ENCODE measurements around the gene KRT71.
"Not testable (repeated sequence)": the region's sequence is repeated elsewhere in the genome, so short reads cannot be mapped to it uniquely, and the experiment has no call there.

KRT71 gene

DNA sequence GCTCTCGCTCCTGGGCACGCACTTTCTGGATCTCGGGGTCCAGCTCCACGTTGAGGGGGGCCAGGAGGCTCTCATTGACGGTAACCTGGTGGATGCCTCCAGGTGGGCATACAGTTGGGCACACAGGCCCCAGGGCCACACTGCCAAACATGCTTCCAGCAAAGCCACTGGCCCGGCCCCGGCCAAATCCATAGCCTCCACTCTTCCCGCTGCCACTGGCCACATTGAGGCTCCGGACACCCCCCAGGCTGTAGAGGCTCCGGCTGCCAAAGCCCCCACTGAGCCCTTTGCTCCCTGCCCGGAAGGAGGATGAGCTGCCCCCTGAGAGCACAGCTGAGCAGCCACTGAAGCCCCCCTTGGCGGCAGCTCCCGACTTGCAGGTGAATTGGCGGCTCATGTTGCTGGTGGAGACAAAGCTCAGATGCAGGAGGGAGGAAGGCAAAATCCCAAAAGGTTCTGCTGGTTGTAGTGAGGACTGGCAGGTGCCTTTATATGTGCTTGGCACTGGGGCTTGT lies at the start of gene KRT71:
Gene KRT71 (minus strand): TSS at position 465 of the 515 bp plus-strand sequence. CDS start 68 bp downstream, at position 397.
- DNase-seq (ENCODE audit: extremely low read depth in 1 of 2, low read depth in 1 of 2): no peak

DNA sequence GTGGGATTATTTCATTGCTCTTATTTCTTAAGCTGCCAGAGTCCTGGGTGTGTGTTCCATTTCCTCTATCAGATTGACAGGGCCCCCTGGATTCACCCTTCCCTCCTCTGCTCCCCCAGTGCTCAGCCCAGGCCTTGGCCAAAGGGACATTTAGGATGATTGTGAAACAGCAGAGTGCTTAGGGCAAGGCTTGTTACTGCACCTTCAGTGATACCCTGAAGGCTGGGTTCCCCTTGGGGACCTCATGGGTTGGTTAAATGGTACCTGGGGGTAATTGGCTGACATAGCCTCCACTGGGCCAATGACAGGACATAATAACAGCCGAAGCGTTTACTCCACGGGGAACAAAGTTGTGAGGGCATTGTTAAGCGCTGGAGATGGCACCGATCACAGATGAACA lies 49.6 kb upstream of the KRT71 start:
- DNase-seq (ENCODE audit: extremely low read depth in 1 of 2, low read depth in 1 of 2): no peak

DNA sequence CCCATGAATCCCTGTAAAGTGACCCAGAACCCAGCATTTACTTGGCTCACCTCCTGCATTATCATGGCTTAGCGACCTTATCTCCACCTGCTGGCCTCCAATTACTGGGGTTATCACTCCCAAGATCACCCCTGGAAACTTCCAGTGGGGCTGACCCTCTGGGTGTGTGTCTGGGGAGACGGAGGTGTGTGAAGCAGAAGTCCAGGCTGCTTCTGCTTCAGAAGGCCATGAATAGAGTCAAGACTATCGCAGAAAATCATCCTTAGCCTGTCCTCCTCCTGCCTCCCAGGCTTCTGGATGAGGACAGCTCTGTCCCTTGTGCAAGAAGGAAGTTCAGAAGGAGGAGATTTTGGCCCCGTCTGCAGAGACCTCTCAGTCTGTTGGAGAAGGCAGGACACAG lies 48.7 kb upstream of the KRT71 start:
- no peak for DNase-seq (ENCODE audit: extremely low read depth in 1 of 2, low read depth in 1 of 2)

- no peak for DNase-seq (ENCODE audit: extremely low read depth in 1 of 2, low read depth in 1 of 2)
Observed at GRCh38 chr12:52600941-52601481, 48.1 kb upstream of the KRT71 start, which contains the start of gene KRT72. TSS of gene KRT72 (minus strand) at chr12:52601463. CDS start at chr12:52601452, 11 bp downstream.

DNA sequence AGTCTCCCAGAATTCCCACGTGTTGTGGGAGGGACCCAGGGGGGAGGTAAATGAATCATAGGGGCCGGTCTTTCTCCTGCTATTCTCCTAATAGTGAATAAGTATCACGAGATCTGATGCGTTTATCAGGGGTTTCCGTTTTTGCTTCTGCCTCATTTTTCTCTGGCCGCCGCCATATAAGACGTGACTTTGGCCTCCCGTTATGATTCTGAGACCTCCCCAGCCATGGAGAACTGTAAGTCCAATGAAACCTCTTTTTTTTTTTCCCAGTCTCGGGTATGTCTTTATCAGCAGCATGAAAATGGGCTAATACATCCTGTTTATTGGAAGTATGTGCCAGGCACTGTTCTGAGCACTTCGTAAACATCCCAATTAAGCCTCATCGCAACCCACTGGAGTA lies 47.5 kb upstream of the KRT71 start:
- DNase-seq (ENCODE audit: extremely low read depth in 1 of 2, low read depth in 1 of 2): no peak

DNA sequence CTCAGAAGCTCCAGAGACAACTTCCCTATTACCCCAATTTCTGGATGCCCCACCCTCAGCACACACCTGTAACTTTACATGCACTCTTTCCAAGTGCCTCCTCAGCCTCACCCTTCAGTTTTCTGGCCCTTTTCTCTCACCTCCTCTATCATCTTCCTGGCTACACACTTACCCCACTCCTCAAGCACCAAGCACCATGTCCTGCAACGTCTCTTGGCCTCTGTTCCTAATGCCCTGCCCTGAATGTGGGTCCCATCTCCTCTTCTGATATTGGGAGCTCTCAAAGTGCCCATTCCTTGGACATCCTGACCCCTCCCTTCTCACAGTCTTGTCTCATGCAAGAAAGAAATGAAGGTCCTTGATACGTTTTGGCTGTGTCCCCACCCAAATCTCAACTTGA lies 47.1 kb upstream of the KRT71 start:
- no peak for DNase-seq (ENCODE audit: extremely low read depth in 1 of 2, low read depth in 1 of 2)

DNA sequence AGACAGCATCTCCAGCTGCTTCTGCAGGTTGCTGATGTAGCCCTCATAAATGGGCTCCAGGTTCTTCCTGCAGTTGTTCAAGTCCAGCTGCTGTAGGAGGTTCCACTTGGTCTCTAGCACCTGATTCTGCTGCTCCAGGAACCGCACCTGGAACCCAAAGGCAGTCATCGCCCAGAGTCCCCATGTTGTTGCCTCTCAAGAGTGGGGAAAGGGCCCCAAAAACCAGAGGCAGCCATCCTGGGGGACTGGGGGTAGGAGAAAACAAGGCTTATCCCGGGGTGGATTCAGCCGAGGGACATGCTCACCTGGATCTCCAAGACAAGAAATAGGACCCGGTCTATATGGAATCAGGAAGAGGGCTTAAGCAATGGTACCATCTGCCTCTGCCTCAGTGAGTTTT lies 46.0 kb upstream of the KRT71 start:
- no peak for DNase-seq (ENCODE audit: extremely low read depth in 1 of 2, low read depth in 1 of 2)

- DNase-seq (ENCODE audit: extremely low read depth in 1 of 2, low read depth in 1 of 2): not testable (repeated sequence)
Observed at GRCh38 chr12:52594237-52594636, 41.3 kb upstream of the KRT71 start.

GRCh38 chr12:52591521-52591920 lies 38.6 kb upstream of the KRT71 start:
- no peak for DNase-seq (ENCODE audit: extremely low read depth in 1 of 2, low read depth in 1 of 2)

DNA sequence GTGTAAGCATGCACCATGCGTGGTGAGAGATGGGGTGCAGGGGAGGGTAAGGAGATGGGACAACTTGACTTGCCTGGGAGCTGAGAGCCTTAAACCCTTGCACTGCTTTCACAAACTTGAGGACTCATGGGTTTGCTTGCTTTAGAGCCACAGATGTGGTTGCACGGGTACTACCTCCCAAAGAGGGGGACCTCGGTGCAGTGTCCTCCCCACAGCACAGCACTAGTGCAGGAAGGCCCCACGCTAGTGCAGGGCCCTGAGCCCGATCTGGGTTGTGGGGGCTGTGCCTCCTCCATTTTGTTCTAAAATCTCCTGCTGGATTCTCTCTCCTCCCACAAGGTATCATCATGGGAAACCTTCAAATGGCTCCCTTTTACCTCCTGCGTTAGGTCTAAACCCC lies 37.1 kb upstream of the KRT71 start:
- DNase-seq (ENCODE audit: extremely low read depth in 1 of 2, low read depth in 1 of 2): no peak

DNA sequence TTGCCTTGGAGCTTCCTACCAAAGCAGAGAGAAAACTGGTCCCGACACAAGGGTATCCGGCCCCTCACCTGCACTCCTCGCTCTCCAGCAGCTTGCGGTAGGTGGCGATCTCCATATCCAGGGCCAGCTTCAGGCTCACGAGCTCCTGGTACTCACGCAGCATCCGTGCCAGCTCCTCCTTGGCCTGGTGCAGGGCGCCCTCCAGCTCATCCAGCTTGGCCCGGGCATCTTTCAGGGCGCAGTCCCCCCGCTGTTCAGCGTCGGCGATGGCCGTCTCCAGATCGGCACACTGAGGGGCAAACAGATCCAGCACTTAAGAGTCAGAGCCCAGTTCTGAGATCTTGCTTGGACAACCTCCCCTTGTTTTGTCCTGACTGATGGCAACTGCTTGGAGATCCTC lies 34.6 kb upstream of the KRT71 start:
- DNase-seq (ENCODE audit: extremely low read depth in 1 of 2, low read depth in 1 of 2): no peak

DNA sequence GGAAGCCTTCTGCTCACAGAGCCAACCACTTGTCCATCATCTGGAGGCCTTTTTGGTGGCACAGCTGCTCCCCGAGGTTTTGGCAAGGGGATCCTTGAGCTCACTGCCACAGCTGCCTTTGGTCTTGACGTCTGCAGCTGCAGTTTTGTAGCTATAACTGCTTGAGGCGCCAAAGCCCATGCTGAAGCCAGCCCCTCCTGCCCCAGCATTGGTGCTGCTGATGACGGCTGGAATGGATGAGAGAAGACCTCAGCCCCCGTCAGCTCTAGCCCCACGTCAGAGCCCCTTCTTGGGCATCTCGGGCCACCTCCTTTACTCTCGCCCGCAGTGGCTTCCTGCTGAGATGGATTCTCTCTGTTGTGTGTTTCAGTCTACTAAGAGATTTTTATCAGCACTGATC lies 33.0 kb upstream of the KRT71 start:
- peak; percentile 16 to 35 for DNase-seq (ENCODE audit: extremely low read depth in 1 of 2, low read depth in 1 of 2)

DNA sequence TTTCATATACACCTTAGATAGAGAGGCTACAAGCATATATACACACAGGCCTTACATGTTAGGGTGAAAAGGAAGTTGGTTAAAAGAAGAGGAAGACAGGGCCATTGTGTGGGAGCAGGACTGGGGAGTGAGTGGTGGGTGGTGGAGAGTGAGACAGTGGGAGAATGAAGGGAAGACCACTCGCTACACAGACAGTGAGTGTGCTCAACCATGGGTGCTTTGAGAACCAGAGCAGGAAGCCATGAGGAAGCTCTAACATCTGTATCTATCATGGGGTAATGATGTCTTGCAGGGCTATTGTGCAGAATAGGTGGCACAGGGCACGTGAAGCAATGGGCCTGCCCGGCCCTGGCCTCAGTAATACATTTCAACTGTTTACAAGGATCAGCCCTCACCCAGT lies 32.1 kb upstream of the KRT71 start:
- no peak for DNase-seq (ENCODE audit: extremely low read depth in 1 of 2, low read depth in 1 of 2)

- DNase-seq (ENCODE audit: extremely low read depth in 1 of 2, low read depth in 1 of 2): no peak
Observed at GRCh38 chr12:52584156-52584682, 31.3 kb upstream of the KRT71 start.

DNA sequence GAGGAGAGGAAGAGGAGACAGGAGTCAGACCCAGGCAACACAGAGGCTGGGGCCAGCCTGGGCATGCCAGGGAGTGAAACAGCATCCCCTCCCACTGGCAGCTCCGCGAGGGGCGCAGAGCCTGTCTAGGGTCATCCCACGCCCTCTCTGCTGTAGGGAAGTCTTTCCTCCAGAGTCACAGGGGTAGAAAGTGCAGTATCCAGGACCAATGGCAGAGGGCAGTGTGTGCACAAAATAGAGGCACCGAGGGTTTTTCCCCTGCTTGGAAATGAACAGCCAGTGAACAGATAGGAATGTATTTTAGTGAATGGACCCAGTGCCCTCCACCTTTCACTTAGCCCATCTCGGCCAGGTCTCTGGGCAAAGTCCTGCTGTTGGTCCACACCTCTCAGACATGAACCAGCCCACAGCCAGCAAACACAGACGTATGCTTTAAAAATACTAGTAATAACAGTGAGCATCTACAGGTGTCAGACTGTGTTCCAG lies 30.1 kb upstream of the KRT71 start:
- peak; percentile 3 to 20 for DNase-seq (ENCODE audit: extremely low read depth in 1 of 2, low read depth in 1 of 2)

GRCh38 chr12:52582486-52582885 lies 29.5 kb upstream of the KRT71 start:
- no peak for DNase-seq (ENCODE audit: extremely low read depth in 1 of 2, low read depth in 1 of 2)

- DNase-seq (ENCODE audit: extremely low read depth in 1 of 2, low read depth in 1 of 2): no peak
Observed at GRCh38 chr12:52581481-52581880, 28.5 kb upstream of the KRT71 start.

GRCh38 chr12:52581066-52581465 lies 28.1 kb upstream of the KRT71 start:
- DNase-seq (ENCODE audit: extremely low read depth in 1 of 2, low read depth in 1 of 2): no peak

DNA sequence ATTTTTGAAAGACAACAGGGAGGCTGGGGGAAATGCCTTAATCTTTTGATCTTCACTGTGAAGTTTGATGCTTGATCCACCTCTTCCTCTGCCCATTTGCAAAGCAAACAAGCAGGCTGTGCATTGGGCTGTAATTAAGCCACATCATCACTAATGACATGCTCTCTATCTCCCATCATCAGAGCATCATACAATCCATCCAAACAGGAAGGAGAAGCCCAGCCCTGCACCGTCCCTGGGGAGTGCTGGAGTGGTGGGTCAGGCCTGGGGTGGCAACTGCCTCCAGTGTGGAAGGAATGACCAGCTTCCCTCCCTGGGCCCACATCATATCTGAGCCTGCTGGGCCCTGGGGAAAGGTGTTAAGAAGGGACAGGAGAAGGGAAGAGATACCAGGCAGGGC lies 27.6 kb upstream of the KRT71 start:
- no peak for DNase-seq (ENCODE audit: extremely low read depth in 1 of 2, low read depth in 1 of 2)

- no peak for DNase-seq (ENCODE audit: extremely low read depth in 1 of 2, low read depth in 1 of 2)
Observed at GRCh38 chr12:52579468-52580465, 26.8 kb upstream of the KRT71 start.

GRCh38 chr12:52578469-52578868 lies 25.5 kb upstream of the KRT71 start:
- no peak for DNase-seq (ENCODE audit: extremely low read depth in 1 of 2, low read depth in 1 of 2)

DNA sequence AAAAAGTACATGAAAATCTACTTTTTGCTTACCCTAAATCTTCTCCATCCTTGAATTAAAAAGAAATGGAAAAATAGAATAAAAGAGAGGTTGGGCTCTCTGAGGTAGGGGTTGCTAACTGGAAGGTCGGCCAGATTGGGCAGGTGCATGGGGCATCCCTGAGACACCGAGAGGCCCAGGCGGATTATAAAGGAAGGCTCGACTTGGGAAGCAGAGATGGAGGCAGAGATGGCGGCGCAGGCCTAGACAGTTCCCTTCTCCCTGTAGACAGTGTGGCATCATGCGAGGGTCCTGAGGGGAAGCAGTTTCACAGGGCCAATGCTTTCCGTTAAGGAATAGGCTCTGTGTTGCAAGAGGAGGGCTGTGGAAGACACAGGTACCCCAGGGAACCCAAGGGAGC lies 24.4 kb upstream of the KRT71 start:
- DNase-seq (ENCODE audit: extremely low read depth in 1 of 2, low read depth in 1 of 2): no peak

Data from stimulated activated CD8-positive, alpha-beta memory T cell treated with anti-CD3 and anti-CD28 coated beads, Interleukin-7, amount 100 ng/mL, for 48 hours (primary cell).